22Rv1 (cell line): ENCODE measurements around the gene LRPAP1.

Experiments used
- ZFX ChIP-seq: fragments of 450-650 bp; IDR thresholded peaks from 2 replicates; pipeline ENCODE4 v1.6.1; 2017; ENCODE audit warnings: antibody characterized with exemption, borderline replicate concordance
- TF ChIP-seq, protein P1 (sequence below): fragments of 450-650 bp; IDR thresholded peaks from 2 replicates; pipeline ENCODE4 v1.5.1; 2017; ENCODE audit warnings: mild to moderate bottlenecking

- TF ChIP-seq, protein P1, sequence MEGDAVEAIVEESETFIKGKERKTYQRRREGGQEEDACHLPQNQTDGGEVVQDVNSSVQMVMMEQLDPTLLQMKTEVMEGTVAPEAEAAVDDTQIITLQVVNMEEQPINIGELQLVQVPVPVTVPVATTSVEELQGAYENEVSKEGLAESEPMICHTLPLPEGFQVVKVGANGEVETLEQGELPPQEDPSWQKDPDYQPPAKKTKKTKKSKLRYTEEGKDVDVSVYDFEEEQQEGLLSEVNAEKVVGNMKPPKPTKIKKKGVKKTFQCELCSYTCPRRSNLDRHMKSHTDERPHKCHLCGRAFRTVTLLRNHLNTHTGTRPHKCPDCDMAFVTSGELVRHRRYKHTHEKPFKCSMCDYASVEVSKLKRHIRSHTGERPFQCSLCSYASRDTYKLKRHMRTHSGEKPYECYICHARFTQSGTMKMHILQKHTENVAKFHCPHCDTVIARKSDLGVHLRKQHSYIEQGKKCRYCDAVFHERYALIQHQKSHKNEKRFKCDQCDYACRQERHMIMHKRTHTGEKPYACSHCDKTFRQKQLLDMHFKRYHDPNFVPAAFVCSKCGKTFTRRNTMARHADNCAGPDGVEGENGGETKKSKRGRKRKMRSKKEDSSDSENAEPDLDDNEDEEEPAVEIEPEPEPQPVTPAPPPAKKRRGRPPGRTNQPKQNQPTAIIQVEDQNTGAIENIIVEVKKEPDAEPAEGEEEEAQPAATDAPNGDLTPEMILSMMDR: no peak
- TF ChIP-seq ZFX: no peak
These were observed 48.7 kb downstream of the LRPAP1 start for GRCh38 chr4:3483471-3483921.
